SU-DHL-6 (cell line): Measurements from ENCODE around the gene COL6A2.
"Not testable (repeated sequence)": the region's sequence is repeated elsewhere in the genome, so short reads cannot be mapped to it uniquely, and the experiment has no call there.

Experiments
- CTCF ChIP-seq: fragments of 200-600 bp; sonication (generic); IDR thresholded peaks from one replicate; pipeline ENCODE4 v1.5.1; 2017; ENCODE audit warnings: antibody characterized with exemption, mild to moderate bottlenecking, low read length, moderate library complexity; ENCODE audit not compliant: insufficient read depth, poor library complexity, severe bottlenecking
- EZH2phosphoT487 ChIP-seq: fragments of 200-600 bp; sonication (generic), shearing (Covaris generic); conservative IDR thresholded peaks from 2 replicates; pipeline ENCODE4 v1.6.1; 2018; ENCODE audit warnings: mild to moderate bottlenecking, antibody characterized with exemption, low read length, moderate library complexity, mixed read lengths

- not testable (repeated sequence) for TF ChIP-seq CTCF, EZH2phosphoT487
These were observed 38.0 kb upstream of the COL6A2 start for GRCh38 chr21:46059711-46060455.
